Naive B cell (primary cell): ENCODE results near the gene NRL. TPM values are rescaled to one million over a fixed set of nuclear protein-coding genes. Genes with fewer than 3 reads are reported as not detected.

Experiments
- ATAC-seq, 2 donors: fragments of 150-1000 bp; cut with Tn5 transposase; 2 replicates each; pipeline ENCODE4 v1.10.0; 2021; ENCODE audit warnings: low read depth in 2 of 2, mild to moderate bottlenecking in 2 of 2, moderate library complexity in 2 of 2
- DNase-seq: peaks from one replicate; pipeline ENCODE4 v3.0.0; 2022
- H3K27ac Mint-ChIP-seq, 6 donors: one replicate each; pipeline ENCODE4 v1.8.0; 2020 to 2022; ENCODE audit warnings: mild to moderate bottlenecking in 6 of 6, mixed read lengths in 6 of 6, moderate library complexity in 5 of 6, inconsistent platforms in 2 of 6
- H3K27me3 Mint-ChIP-seq, 3 donors: one replicate each; pipeline ENCODE4 v1.8.0; 2021 to 2022; ENCODE audit warnings: mixed read lengths in 3 of 3, mild to moderate bottlenecking in 1 of 3
- H3K36me3 Mint-ChIP-seq, 2 donors: one replicate each; pipeline ENCODE4 v1.8.0; 2020 to 2022; ENCODE audit warnings: mixed read lengths in 2 of 2, inconsistent platforms in 1 of 2, mild to moderate bottlenecking in 1 of 2
- H3K4me1 Mint-ChIP-seq, 3 donors: one replicate each; pipeline ENCODE4 v1.8.0; 2020 to 2022; ENCODE audit warnings: mixed read lengths in 3 of 3, inconsistent platforms in 1 of 3, mild to moderate bottlenecking in 1 of 3, moderate library complexity in 1 of 3
- H3K4me3 Mint-ChIP-seq, 8 donors: one replicate each; pipeline ENCODE4 v1.8.0; 2020 to 2022; ENCODE audit warnings: mild to moderate bottlenecking in 8 of 8, mixed read lengths in 8 of 8, moderate library complexity in 8 of 8, inconsistent platforms in 2 of 8
- H3K9me3 Mint-ChIP-seq, 7 donors: one replicate each; pipeline ENCODE4 v1.8.0; 2020 to 2022; ENCODE audit warnings: mixed read lengths in 7 of 7, mild to moderate bottlenecking in 5 of 7, inconsistent platforms in 2 of 7, moderate library complexity in 1 of 7
- polyA plus RNA-seq, 6 donors: library from polyadenylated mRNA; unstranded; fragments of 300-500 nt; fragmentation: Illumina TruSeq; gene quantifications; one replicate each; pipeline ENCODE4 v1.2.3, GENCODE V29; 2021; ENCODE audit warnings: low read depth in 6 of 6

The NRL gene
- polyA plus RNA-seq, 6 donors from 2014 or later: 2.3 to 8.9 (median 6.4) TPM

GRCh38 chr14:24149302-24149969 lies 34.7 kb upstream of the NRL start:
- no peak for ATAC-seq
- Mint-ChIP-seq H3K4me1 (peaks cover 34 to 48% (median 42%) of the 10 kb centered on the region in 3 donors), H3K9me3 (no peaks in the 10 kb centered on the region), H3K27ac (no peak overlapping the region), H3K4me3 (peak overlapping the region; percentile 35 to 99 (median 59)), H3K36me3 (peaks cover 3 to 8% of the 10 kb centered on the region in 2 donors), H3K27me3 (no peaks in the 10 kb centered on the region)
- DNase-seq: no peak

GRCh38 chr14:24147761-24148428 lies 33.1 kb upstream of the NRL start:
- ATAC-seq: no peak
- H3K27me3 Mint-ChIP-seq: no peaks in the 10 kb centered on the region
- H3K4me3 Mint-ChIP-seq: peak overlapping the region; percentile 88 to 100 (median 96)
- DNase-seq: no peak
- H3K4me1 Mint-ChIP-seq: peaks cover 43 to 53% (median 52%) of the 10 kb centered on the region in 3 donors
- peaks cover 7 to 15% of the 10 kb centered on the region in 2 donors for H3K36me3 Mint-ChIP-seq
- no peaks in the 10 kb centered on the region for H3K9me3 Mint-ChIP-seq
- peak overlapping the region in 5 of 6 donors; percentile 37 to 86 (median 72) for H3K27ac Mint-ChIP-seq

GRCh38 chr14:24146978-24147760 lies 32.4 kb upstream of the NRL start, which contains the start of gene RNF31:
TSS of gene RNF31 (plus strand) at chr14:24147498. CDS start at chr14:24147699, 201 bp downstream.
- Mint-ChIP-seq H3K4me3 (peak within 1 kb of the TSS; percentile 89 to 100 (median 99)), H3K4me1 (peaks cover 46 to 58% (median 53%) of the 10 kb centered on the region in 3 donors), H3K9me3 (no peaks in the 10 kb centered on the region), H3K27me3 (no peaks in the 10 kb centered on the region), H3K36me3 (peaks cover 7 to 15% of the 10 kb centered on the region in 2 donors), H3K27ac (peak within 1 kb of the TSS; percentile 86 to 99 (median 96))
- ATAC-seq (peak; percentile 81 to 84), DNase-seq (peak; percentile 97)

GRCh38 chr14:24146453-24146977 lies 31.8 kb upstream of the NRL start, which contains the start of gene PSME2:
TSS of gene PSME2 (minus strand) at chr14:24146610. CDS start at chr14:24146581, 29 bp downstream.
- Mint-ChIP-seq H3K27me3 (no peaks in the 10 kb centered on the region), H3K9me3 (no peaks in the 10 kb centered on the region), H3K4me1 (peaks cover 46 to 65% (median 57%) of the 10 kb centered on the region in 3 donors), H3K36me3 (peaks cover 7 to 15% of the 10 kb centered on the region in 2 donors), H3K27ac (peak within 1 kb of the TSS; percentile 86 to 99 (median 96)), H3K4me3 (peak within 1 kb of the TSS; percentile 89 to 100 (median 99))
- ATAC-seq: peak; percentile 60
- DNase-seq: peak; percentile 91

- Mint-ChIP-seq H3K4me3 (peak overlapping the region; percentile 89 to 100 (median 99)), H3K36me3 (peaks cover 7 to 14% of the 10 kb centered on the region in 2 donors), H3K9me3 (no peaks in the 10 kb centered on the region), H3K27me3 (no peaks in the 10 kb centered on the region), H3K27ac (peak overlapping the region; percentile 86 to 99 (median 96)), H3K4me1 (peaks cover 48 to 63% (median 56%) of the 10 kb centered on the region in 3 donors)
- ATAC-seq (no peak), DNase-seq (no peak)
Observed at GRCh38 chr14:24145690-24146452, 31.1 kb upstream of the NRL start.

GRCh38 chr14:24145219-24145618 lies 30.5 kb upstream of the NRL start:
- Mint-ChIP-seq H3K4me3 (peak overlapping the region in 6 of 8 donors; percentile 89 to 100 (median 99)), H3K27me3 (no peaks in the 10 kb centered on the region), H3K36me3 (peaks cover 7 to 8% of the 10 kb centered on the region in 2 donors), H3K4me1 (peaks cover 48 to 66% (median 55%) of the 10 kb centered on the region in 3 donors), H3K27ac (peak overlapping the region in 2 of 6 donors; percentile 55 to 86), H3K9me3 (no peaks in the 10 kb centered on the region)
- DNase-seq: no peak
- ATAC-seq: no peak

- Mint-ChIP-seq H3K27ac (peak overlapping the region in 3 of 6 donors; percentile 2 to 86 (median 73)), H3K4me3 (peak overlapping the region in 7 of 8 donors; percentile 12 to 99 (median 43)), H3K36me3 (peaks cover 7 to 8% of the 10 kb centered on the region in 2 donors), H3K9me3 (no peaks in the 10 kb centered on the region), H3K4me1 (peaks cover 50 to 69% (median 53%) of the 10 kb centered on the region in 3 donors), H3K27me3 (no peaks in the 10 kb centered on the region)
- no peak for DNase-seq
- no peak for ATAC-seq
Observed at GRCh38 chr14:24144451-24144850, 29.7 kb upstream of the NRL start.

GRCh38 chr14:24143511-24143910 lies 28.8 kb upstream of the NRL start:
- Mint-ChIP-seq H3K4me3 (peak overlapping the region in 4 of 8 donors; percentile 12 to 99 (median 62)), H3K9me3 (no peaks in the 10 kb centered on the region), H3K27ac (peak overlapping the region in 1 of 6 donors; percentile 49), H3K4me1 (peaks cover 52 to 69% (median 52%) of the 10 kb centered on the region in 3 donors), H3K36me3 (peaks cover 8 to 12% of the 10 kb centered on the region in 2 donors), H3K27me3 (no peaks in the 10 kb centered on the region)
- no peak for DNase-seq
- ATAC-seq: no peak

- Mint-ChIP-seq H3K9me3 (no peaks in the 10 kb centered on the region), H3K4me1 (peaks cover 51 to 80% (median 60%) of the 10 kb centered on the region in 3 donors), H3K4me3 (peak within 1 kb of the TSS; percentile 80 to 99 (median 93)), H3K36me3 (peaks cover 8 to 16% of the 10 kb centered on the region in 2 donors), H3K27ac (peak within 1 kb of the TSS; percentile 57 to 96 (median 87)), H3K27me3 (no peaks in the 10 kb centered on the region)
- DNase-seq: peak; percentile 99
- peak; percentile 86 to 89 for ATAC-seq
Observed at GRCh38 chr14:24141097-24141880, 26.5 kb upstream of the NRL start, which contains the start of gene EMC9. TSS of gene EMC9 (minus strand) at chr14:24141591. CDS start at chr14:24141304, 287 bp downstream.

- peak overlapping the region in 3 of 6 donors; percentile 20 to 85 (median 67) for H3K27ac Mint-ChIP-seq
- peak overlapping the region in 7 of 8 donors; percentile 4 to 99 (median 61) for H3K4me3 Mint-ChIP-seq
- ATAC-seq (no peak), DNase-seq (no peak)
- peaks cover 46 to 73% (median 54%) of the 10 kb centered on the region in 3 donors for H3K4me1 Mint-ChIP-seq
- H3K27me3 Mint-ChIP-seq: no peaks in the 10 kb centered on the region
- no peaks in the 10 kb centered on the region for H3K9me3 Mint-ChIP-seq
- H3K36me3 Mint-ChIP-seq: peaks cover 6 to 13% of the 10 kb centered on the region in 2 donors
Observed at GRCh38 chr14:24139272-24139934, 24.7 kb upstream of the NRL start.
